GM21576 (cell line): ENCODE measurements around the gene SNAPIN.

ENCODE experiments used
- ATAC-seq: cut with Tn5 transposase; IDR thresholded peaks from one replicate; pipeline ENCODE4 v1.9.1; 2021; ENCODE audit warnings: mild to moderate bottlenecking, moderate library complexity; ENCODE audit not compliant: unreplicated experiment

Gene SNAPIN

DNA sequence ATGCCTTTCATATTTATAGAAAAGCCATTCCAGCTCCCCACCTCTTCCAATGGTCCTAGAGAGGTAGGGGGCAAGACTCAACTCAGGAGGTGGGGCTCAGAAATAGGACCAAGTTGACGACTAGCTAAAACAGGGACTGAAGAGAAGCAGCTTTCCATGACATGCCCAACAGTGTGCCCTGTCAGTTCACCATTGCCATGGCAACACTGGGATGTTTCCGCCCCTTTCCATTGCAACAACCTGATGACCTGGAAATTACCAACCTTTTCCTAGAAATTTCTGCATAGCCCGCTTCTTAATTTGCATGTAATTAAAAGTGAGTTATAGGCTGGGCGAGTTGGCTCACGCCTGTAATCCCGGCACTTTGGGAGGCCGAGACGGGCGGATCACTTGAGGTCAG lies 47.0 kb downstream of the SNAPIN start:
- no peak for ATAC-seq

DNA sequence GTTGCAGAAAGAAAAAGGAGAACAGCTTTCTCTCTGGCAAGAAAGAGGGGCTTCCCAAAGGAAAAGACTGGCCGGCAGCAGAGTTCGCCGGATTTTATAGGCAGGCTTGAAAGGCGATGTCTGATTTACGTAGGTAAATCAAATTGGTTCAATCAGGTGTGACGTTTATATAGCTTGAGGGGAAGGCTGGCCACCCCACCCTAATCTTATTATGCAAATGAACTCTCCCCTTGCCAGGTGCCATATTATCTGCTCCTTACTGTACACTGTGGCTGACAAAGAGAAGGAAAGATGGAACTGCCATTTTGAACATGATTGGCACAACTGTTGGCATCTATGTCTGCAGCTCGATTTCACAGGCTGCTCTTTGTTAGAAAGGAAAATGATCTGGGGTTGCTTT lies 52.5 kb downstream of the SNAPIN start:
- ATAC-seq, result no peak
